HepG2 (cell line): Measurements from ENCODE around the gene DLL3. TPM values are rescaled to one million over a fixed set of nuclear protein-coding genes. Genes with fewer than 3 reads are reported as not detected.

ENCODE experiments used
- ATAC-seq: fragments of 200-7000 bp; cut with Tn5 transposase; 3 replicates; pipeline ENCODE4 v1.9.1; 2020; ENCODE audit warnings: mild to moderate bottlenecking, moderate library complexity
- BruUV-seq: library from RNA; stranded (reverse); fragments of 400-500 nt; replicated peaks from 2 replicates; lab custom pipeline; 2021; lab: Mats Ljungman, UMichigan
- CTCF ChIA-PET: fragments of 300-600 bp; formaldehyde crosslinking; extraction: SDS; loops from one replicate; lab custom pipeline; 2021; ENCODE audit warnings: low total read pairs, inconsistent platforms, low intra/inter-chr PET ratio; lab: Yijun Ruan, JAX
- POLR2A ChIA-PET: fragments of 350-600 bp; sonication (Branson Sonifier 250); formaldehyde crosslinking; loops from one replicate; lab custom pipeline; 2020; ENCODE audit warnings: antibody characterized with exemption, inconsistent platforms; lab: Yijun Ruan, JAX
- DNase-seq: peaks from one replicate; pipeline ENCODE4 v3.0.0-alpha.2; 2015; ENCODE audit warnings: low spot score
- FAIRE-seq: peaks from 3 replicates; lab custom pipeline; 2011; peaks lifted over from hg19 to GRCh38; lab: Jason Lieb, UNC
- H2AFZ ChIP-seq: one replicate; pipeline ENCODE4 v1.6.1; 2011; ENCODE audit warnings: low read length, inconsistent platforms
- H3K27ac ChIP-seq: fragments of 300-600 bp; 3 replicates; pipeline ENCODE4 v1.8.0; 2011; ENCODE audit warnings: mixed run types, mild to moderate bottlenecking, mixed read lengths, low read length, inconsistent platforms; ENCODE audit not compliant: insufficient read depth; ENCODE audit errors: extremely low read length
- H3K27me3 ChIP-seq, 2 experiments: fragments of 200-600 bp in 1 of 2; 2 replicates in 1 of 2; 3 replicates in 1 of 2; pipeline versions ENCODE4 v1.6.0 to v1.8.0; 2011; ENCODE audit warnings: low read length in 2 of 2, mild to moderate bottlenecking in 2 of 2, moderate library complexity in 2 of 2, inconsistent platforms in 1 of 2; ENCODE audit not compliant: insufficient read depth in 2 of 2, control insufficient read depth in 1 of 2
- H3K36me3 ChIP-seq, 2 experiments: fragments of 200-600 bp in 1 of 2; replicated peaks in 1 of 2; 2 replicates in 1 of 2; 3 replicates in 1 of 2; pipeline versions ENCODE4 v1.5.1 to v1.8.0; 2011; ENCODE audit warnings: low read length in 2 of 2, inconsistent platforms in 1 of 2; ENCODE audit not compliant: insufficient read depth in 2 of 2, control insufficient read depth in 1 of 2
- H3K4me1 ChIP-seq: 2 replicates; pipeline ENCODE4 v1.5.1; 2012; ENCODE audit warnings: low read length, inconsistent platforms; ENCODE audit not compliant: insufficient read depth
- H3K4me2 ChIP-seq: 2 replicates; pipeline ENCODE4 v1.6.0; 2011; ENCODE audit warnings: low read depth, low read length, inconsistent platforms
- H3K4me3 ChIP-seq, 3 experiments: fragments of 200-600 bp in 1 of 3; sonication (generic), shearing (Covaris generic) in 1 of 3; replicated peaks in 1 of 3; 2 replicates each; pipeline ENCODE4 v1.5.1; 2011 to 2016; ENCODE audit warnings: low read length in 3 of 3, inconsistent platforms in 2 of 3, low read depth in 2 of 3, mild to moderate bottlenecking in 2 of 3, control low read depth in 1 of 3, mixed read lengths in 1 of 3; ENCODE audit not compliant: insufficient read depth in 1 of 3
- H3K79me2 ChIP-seq: one replicate; pipeline ENCODE4 v1.6.1; 2011; ENCODE audit warnings: low read length, inconsistent platforms; ENCODE audit not compliant: insufficient read depth
- H3K9ac ChIP-seq: 2 replicates; pipeline ENCODE4 v1.6.0; 2011; ENCODE audit warnings: mild to moderate bottlenecking, low read depth, low read length, inconsistent platforms; ENCODE audit not compliant: insufficient read depth
- H3K9me3 ChIP-seq: 2 replicates; pipeline ENCODE4 v1.5.1; 2012; ENCODE audit warnings: mild to moderate bottlenecking, low read length
- H4K20me1 ChIP-seq: 2 replicates; pipeline ENCODE4 v1.6.0; 2011; ENCODE audit warnings: inconsistent platforms, mild to moderate bottlenecking, low read length, moderate library complexity; ENCODE audit not compliant: insufficient read depth
- AKAP8 ChIP-seq: sonication (generic); formaldehyde crosslinking; IDR thresholded peaks from 2 replicates; pipeline ENCODE4 v1.5.1; 2020; ENCODE audit warnings: mild to moderate bottlenecking, missing genetic modification reagents
- FOXM1 ChIP-seq: sonication (generic); formaldehyde crosslinking; IDR thresholded peaks from 2 replicates; pipeline ENCODE4 v1.5.0; 2020; ENCODE audit warnings: missing genetic modification reagents
- NCOA1 ChIP-seq: sonication (generic); formaldehyde crosslinking; IDR thresholded peaks from 2 replicates; pipeline ENCODE4 v1.9.0; 2021; ENCODE audit warnings: missing genetic modification reagents
- SP4 ChIP-seq: sonication (generic); formaldehyde crosslinking; IDR thresholded peaks from 2 replicates; pipeline ENCODE4 v1.8.1; 2023; ENCODE audit warnings: mild to moderate bottlenecking, missing genetic modification reagents
- STAG1 ChIP-seq: sonication (generic); formaldehyde crosslinking; IDR thresholded peaks from 2 replicates; pipeline ENCODE4 v1.4.0; 2020; ENCODE audit warnings: missing genetic modification reagents
- ZNF256 ChIP-seq: sonication (generic); formaldehyde crosslinking; conservative IDR thresholded peaks from 2 replicates; pipeline ENCODE4 v1.4.0; 2020; ENCODE audit warnings: missing genetic modification reagents
- ZNF33A ChIP-seq: sonication (generic); formaldehyde crosslinking; IDR thresholded peaks from 2 replicates; pipeline ENCODE4 v1.5.1; 2020; ENCODE audit warnings: missing genetic modification reagents, mild to moderate bottlenecking, moderate library complexity, borderline replicate concordance
- ZNF484 ChIP-seq: sonication (generic); formaldehyde crosslinking; IDR thresholded peaks from 2 replicates; pipeline ENCODE4 v1.5.1; 2020; ENCODE audit warnings: mild to moderate bottlenecking, low read depth, missing genetic modification reagents, borderline replicate concordance
- ZNF839 ChIP-seq: sonication (generic); formaldehyde crosslinking; IDR thresholded peaks from 2 replicates; pipeline ENCODE4 v1.4.0; 2020; ENCODE audit warnings: missing genetic modification reagents, mild to moderate bottlenecking, borderline replicate concordance
- WGBS: methylation state at CpG from one replicate; pipeline ENCODE4 v1.1.6; 2017; ENCODE audit warnings: low lambda C conversion rate; 5-methylcytosine and 5-hydroxymethylcytosine counted together
- in situ Hi-C: cut with HindIII; loops from 2 replicates; pipeline ENCODE4 v1.10.0; 2017; ENCODE audit warnings: low pct_unique_long_range_greater_than_20kb; ENCODE audit not compliant: extremely low pct_ligation_motif_present
- intact Hi-C: fragments of 100-400 bp; cut with micrococcal nuclease; formaldehyde crosslinking; loops from one replicate; pipeline ENCODE4 v1.10.0; 2022; ENCODE audit not compliant: unreplicated experiment
- polyA plus RNA-seq, 8 experiments: library from polyadenylated mRNA; depleted of rRNA in 3 of 8; stranded (reverse) in 7 of 8; unstranded in 1 of 8; fragments of >200 nt; fragmentation: Illumina TruSeq in 4 of 8; extraction: Trizol in 4 of 8; gene quantifications; 2 replicates each; pipeline versions ENCODE4 v1.2.1 to v1.2.3, GENCODE V29; 2011 to 2016; ENCODE audit warnings: low read depth in 4 of 8, missing spikeins in 1 of 8, mixed read lengths in 1 of 8; ENCODE audit not compliant: insufficient read depth in 1 of 8
- total RNA-seq, 5 experiments: library from RNA; depleted of rRNA; stranded (reverse); fragments of >200 nt; fragmentation: Illumina TruSeq; extraction: Trizol; gene quantifications; 2 replicates each; pipeline ENCODE4 v1.2.3, GENCODE V29; 2016; ENCODE audit warnings: low read depth in 1 of 5
- TF ChIP-seq, protein P1 (sequence below), 2 experiments: fragments of 450-650 bp in 1 of 2; sonication (generic) in 1 of 2; formaldehyde crosslinking in 1 of 2; IDR thresholded peaks; 2 replicates each; pipeline versions ENCODE4 v1.6.1 to v1.8.0; 2016 to 2022; ENCODE audit warnings: antibody characterized with exemption in 1 of 2, mild to moderate bottlenecking in 1 of 2, missing genetic modification reagents in 1 of 2
- TF ChIP-seq, protein P2 (sequence below): sonication (generic); formaldehyde crosslinking; IDR thresholded peaks from 2 replicates; pipeline ENCODE4 v1.4.0; 2020; ENCODE audit warnings: mild to moderate bottlenecking, missing genetic modification reagents
- TF ChIP-seq, protein P3 (sequence below): sonication (generic); formaldehyde crosslinking; IDR thresholded peaks from 2 replicates; pipeline ENCODE4 v1.4.0; 2020; ENCODE audit warnings: mild to moderate bottlenecking, low read depth, missing genetic modification reagents

Gene DLL3
- total and polyA plus RNA-seq, 2 of the 13 experiments (the other 11 are each of a cell fraction or from before 2014, with no cell fraction given): 0.35 to 0.55 TPM

DNA sequence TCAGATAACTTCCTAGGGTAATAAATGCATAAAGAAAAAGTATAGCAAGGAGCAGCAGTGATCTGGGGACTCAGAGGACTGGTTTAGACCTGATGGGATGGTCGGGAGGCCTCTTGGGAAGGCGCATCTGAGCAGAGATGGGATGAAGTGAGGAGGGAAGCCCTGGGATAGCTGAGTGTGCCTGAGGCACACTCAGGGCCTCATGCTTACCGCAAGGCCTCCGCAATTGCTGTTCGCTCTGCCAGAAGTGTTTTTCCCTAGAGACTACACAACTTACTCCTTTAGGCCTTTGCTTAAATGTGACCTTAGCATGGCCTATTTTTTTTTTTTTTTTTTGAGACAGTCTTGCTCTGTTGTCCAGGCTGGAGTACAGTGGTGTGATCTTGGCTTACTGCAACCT, 4.1 kb upstream of the DLL3 start (continued):
- TF ChIP-seq, protein P1, sequence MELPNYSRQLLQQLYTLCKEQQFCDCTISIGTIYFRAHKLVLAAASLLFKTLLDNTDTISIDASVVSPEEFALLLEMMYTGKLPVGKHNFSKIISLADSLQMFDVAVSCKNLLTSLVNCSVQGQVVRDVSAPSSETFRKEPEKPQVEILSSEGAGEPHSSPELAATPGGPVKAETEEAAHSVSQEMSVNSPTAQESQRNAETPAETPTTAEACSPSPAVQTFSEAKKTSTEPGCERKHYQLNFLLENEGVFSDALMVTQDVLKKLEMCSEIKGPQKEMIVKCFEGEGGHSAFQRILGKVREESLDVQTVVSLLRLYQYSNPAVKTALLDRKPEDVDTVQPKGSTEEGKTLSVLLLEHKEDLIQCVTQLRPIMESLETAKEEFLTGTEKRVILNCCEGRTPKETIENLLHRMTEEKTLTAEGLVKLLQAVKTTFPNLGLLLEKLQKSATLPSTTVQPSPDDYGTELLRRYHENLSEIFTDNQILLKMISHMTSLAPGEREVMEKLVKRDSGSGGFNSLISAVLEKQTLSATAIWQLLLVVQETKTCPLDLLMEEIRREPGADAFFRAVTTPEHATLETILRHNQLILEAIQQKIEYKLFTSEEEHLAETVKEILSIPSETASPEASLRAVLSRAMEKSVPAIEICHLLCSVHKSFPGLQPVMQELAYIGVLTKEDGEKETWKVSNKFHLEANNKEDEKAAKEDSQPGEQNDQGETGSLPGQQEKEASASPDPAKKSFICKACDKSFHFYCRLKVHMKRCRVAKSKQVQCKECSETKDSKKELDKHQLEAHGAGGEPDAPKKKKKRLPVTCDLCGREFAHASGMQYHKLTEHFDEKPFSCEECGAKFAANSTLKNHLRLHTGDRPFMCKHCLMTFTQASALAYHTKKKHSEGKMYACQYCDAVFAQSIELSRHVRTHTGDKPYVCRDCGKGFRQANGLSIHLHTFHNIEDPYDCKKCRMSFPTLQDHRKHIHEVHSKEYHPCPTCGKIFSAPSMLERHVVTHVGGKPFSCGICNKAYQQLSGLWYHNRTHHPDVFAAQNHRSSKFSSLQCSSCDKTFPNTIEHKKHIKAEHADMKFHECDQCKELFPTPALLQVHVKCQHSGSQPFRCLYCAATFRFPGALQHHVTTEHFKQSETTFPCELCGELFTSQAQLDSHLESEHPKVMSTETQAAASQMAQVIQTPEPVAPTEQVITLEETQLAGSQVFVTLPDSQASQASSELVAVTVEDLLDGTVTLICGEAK (IDR thresholded peaks at IDR 0.05): no peak
- TF ChIP-seq, protein P1 (CRISPR knock-in tag; IDR thresholded peaks at IDR 0.05): no peak
- TF ChIP-seq STAG1 (CRISPR knock-in tag): no peak

DNA sequence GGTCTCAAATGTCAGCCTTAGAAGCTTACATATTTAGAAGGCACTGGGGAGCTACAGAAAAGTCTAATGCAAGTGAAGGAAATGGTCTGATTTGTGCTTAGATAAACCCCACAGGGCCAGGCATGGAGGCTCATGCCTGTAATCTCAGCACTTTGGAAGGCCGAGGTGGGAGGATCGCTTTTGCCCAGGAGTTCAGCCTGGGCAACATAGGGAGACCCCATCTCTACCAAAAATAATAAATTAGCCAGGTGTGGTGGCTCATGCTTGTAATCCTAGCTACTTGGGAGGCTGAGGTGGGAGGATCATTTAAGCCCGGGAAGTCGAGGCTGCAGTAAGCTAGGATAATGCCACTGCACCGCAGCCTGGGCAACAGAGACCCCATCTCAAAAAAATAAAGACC, 2.7 kb upstream of the DLL3 start:
- Histone ChIP-seq H3K27ac (no peak overlapping the region), H2AFZ (no peak overlapping the region), H4K20me1 (no peaks in the 10 kb centered on the region), H3K4me1 (peaks cover 24% of the 10 kb centered on the region), H3K79me2 (no peaks in the 10 kb centered on the region), H3K9me3 (no peaks in the 10 kb centered on the region), H3K9ac (no peak overlapping the region), H3K36me3 (no peaks in the 10 kb centered on the region; a peak in 1 of 5 replicates), H3K27me3 (peaks cover 5 to 32% of the 10 kb centered on the region in 2 experiments; a peak in 4 of 5 replicates), H3K4me3 (no peak overlapping the region), H3K4me2 (no peak overlapping the region)
- no peak for ATAC-seq
- no TSS peak for BruUV-seq
- intact Hi-C loops: no loop called here
- DNase-seq: no peak
- no peak for FAIRE-seq
- POLR2A ChIA-PET: no interaction called here
- CTCF ChIA-PET: no interaction called here
- 4% methylated on average over 5 of the region's 5 CpGs for WGBS
- in situ Hi-C loops: loop anchor here (5.0 kb wide), 1 partner anchor 36 kb away; the partner anchor contains the start of gene EID2B
- TF ChIP-seq, protein P2, sequence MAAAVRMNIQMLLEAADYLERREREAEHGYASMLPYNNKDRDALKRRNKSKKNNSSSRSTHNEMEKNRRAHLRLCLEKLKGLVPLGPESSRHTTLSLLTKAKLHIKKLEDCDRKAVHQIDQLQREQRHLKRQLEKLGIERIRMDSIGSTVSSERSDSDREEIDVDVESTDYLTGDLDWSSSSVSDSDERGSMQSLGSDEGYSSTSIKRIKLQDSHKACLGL (CRISPR knock-in tag): no peak
- TF ChIP-seq FOXM1 (CRISPR knock-in tag) (no peak), ZNF33A (no peak), AKAP8 (CRISPR knock-in tag) (no peak), NCOA1 (CRISPR knock-in tag) (no peak), ZNF256 (CRISPR knock-in tag) (no peak), ZNF484 (no peak), ZNF839 (CRISPR knock-in tag) (no peak), SP4 (no peak)
- TF ChIP-seq, protein P3, sequence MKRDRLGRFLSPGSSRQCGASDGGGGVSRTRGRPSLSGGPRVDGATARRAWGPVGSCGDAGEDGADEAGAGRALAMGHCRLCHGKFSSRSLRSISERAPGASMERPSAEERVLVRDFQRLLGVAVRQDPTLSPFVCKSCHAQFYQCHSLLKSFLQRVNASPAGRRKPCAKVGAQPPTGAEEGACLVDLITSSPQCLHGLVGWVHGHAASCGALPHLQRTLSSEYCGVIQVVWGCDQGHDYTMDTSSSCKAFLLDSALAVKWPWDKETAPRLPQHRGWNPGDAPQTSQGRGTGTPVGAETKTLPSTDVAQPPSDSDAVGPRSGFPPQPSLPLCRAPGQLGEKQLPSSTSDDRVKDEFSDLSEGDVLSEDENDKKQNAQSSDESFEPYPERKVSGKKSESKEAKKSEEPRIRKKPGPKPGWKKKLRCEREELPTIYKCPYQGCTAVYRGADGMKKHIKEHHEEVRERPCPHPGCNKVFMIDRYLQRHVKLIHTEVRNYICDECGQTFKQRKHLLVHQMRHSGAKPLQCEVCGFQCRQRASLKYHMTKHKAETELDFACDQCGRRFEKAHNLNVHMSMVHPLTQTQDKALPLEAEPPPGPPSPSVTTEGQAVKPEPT (CRISPR knock-in tag): no peak
